NK-92 treated with Interleukin-12 subunit alpha and Interleukin-12 subunit beta, amount 100 ng/mL, for 24 hours (cell line): ENCODE data around the gene ERH.
"Not testable (repeated sequence)": the region's sequence is repeated elsewhere in the genome, so short reads cannot be mapped to it uniquely, and the experiment has no call there.

Experiments
- DNase-seq: peaks from one replicate; lab custom pipeline; 2025; lab: John Stamatoyannopoulos, UW

ERH gene

DNA sequence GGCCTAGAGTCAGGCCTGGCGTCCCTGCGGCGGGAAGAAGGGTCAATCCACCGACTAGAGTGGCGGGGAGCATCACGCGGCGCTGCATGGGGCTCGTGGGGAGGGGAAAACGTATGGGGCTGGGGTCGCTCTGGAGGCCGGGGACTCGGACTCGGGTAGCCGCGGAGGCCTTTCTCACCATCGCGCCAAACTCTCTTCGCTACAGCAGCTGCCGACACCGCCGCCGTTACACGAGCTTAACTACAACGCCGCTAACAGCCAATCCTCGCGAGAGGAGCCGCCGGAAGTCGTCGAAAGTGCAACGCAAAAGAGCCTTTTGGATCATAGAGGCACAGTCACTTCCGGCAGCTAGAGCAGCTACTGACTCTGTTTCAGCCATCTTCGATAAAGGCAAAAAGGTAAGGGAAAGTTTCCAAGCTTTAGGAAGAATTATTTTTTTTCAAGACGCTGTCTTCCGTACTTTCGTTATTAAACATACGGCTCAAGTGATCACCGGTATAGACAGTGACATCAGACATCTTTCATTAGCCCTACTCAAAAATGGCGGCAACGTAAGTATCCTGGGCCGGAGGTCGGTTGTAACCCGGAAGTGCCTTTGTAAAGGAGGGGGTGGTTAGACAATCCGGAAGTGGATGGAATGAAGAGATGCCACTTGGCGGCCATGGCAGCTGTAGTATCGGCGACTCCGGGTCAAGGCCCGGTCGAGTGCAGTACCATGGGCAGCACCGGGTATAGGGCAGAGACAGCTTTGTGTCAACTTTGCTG is at the start of gene ERH, which contains the start of gene SLC39A9:
TSS of gene ERH (minus strand) at position 247 of the 765 bp plus-strand sequence. CDS start at position 181, 66 bp downstream.
TSS of gene SLC39A9 (plus strand) at position 640 of the 765 bp plus-strand sequence. CDS start 678 bp downstream, outside the sequence.
- peak; percentile 89 for DNase-seq

- no peak for DNase-seq
Measured at GRCh38 chr14:69443296-69443805, 45.3 kb upstream of the ERH start.

- DNase-seq, result no peak
Measured at GRCh38 chr14:69441948-69442347, 43.8 kb upstream of the ERH start.

DNA sequence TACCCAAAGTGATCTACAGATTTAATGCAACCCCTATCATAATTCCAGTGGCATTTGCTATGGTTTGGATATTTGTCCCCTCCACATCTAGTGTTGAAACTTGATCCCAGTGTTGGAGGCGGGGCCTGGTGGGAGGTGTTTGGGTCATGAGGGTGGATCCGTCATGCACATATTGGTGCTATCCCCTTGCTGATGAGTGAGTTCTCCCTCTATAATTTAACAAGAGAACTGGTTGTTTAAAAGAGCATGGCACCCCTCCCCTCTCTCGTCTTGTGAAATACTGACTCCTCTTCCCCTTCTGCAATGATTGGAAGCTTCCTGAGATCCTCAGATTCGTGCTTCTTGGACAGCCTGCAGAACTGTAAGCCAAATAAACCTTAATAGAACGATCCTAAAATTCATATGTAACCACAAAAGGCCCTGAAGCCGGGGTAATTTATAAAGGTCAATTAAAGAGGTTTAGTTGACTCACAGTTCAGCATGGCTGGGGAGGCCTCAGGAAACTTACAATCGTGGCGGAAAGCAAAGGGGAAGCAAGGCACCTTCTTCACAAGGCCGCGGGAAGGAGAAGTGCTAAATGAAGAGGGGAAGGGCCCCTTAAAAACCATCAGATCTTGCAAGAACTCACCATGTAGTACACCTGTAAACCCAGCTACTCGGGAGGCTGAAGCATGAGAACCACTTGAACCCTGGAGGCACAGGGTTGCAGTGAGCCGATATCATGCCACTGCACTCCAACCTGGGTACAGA is 41.6 kb upstream of the ERH start:
- DNase-seq, result no peak

GRCh38 chr14:69432364-69432763 is 34.3 kb upstream of the ERH start:
- no peak for DNase-seq

DNA sequence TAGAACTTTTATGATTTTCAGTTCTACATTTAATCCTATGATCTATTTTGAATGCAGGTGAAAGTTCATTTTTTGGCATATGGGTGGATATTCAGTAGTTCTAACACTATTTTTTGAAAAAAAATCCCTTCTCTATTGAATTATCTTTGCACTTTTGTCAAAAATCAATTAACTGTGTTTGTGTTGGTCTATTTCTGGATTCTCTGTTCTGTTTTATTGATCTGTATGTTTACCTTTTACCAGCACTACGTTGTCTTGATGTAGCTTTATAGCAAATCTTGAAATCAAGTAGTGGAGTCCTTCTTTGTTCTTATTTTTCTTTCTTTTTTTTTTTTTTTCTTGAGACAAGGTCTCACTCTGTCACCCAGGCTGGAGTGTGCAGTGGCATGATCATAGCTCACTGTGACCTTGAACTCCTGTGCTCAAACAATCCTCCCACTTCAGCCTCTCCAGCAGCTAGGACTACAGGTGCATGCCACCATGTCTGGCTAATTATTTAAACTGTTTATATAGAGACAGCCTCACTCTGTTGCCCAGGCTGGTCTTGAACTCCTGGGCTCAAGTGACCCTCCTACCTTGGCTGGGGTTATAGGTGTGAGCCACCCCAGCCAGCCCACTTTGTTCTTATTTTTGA is 32.3 kb upstream of the ERH start:
- no peak for DNase-seq

DNA sequence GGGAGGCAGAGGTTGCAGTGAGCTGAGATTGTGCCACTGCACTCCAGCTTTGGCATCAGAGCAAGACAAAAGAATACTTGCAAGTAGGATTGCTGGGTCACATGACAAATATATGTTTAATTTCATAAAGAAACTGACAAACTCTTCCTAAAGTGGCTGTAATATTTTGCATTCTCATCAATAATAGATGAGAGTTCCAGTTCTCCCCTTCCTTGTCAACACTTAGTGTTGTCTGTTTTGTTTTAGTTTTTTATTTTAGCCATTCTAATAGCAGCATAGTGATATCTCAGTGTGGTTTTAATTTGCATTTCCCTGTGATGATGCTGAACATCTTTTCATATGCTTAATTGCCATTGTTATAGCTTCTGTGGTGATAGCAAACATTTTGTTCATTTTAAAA is 31.5 kb upstream of the ERH start:
- DNase-seq, result no peak

GRCh38 chr14:69428289-69428998 is 30.3 kb upstream of the ERH start:
- DNase-seq, result no peak

- no peak for DNase-seq
Measured at GRCh38 chr14:69427596-69427995, 29.5 kb upstream of the ERH start.

DNA sequence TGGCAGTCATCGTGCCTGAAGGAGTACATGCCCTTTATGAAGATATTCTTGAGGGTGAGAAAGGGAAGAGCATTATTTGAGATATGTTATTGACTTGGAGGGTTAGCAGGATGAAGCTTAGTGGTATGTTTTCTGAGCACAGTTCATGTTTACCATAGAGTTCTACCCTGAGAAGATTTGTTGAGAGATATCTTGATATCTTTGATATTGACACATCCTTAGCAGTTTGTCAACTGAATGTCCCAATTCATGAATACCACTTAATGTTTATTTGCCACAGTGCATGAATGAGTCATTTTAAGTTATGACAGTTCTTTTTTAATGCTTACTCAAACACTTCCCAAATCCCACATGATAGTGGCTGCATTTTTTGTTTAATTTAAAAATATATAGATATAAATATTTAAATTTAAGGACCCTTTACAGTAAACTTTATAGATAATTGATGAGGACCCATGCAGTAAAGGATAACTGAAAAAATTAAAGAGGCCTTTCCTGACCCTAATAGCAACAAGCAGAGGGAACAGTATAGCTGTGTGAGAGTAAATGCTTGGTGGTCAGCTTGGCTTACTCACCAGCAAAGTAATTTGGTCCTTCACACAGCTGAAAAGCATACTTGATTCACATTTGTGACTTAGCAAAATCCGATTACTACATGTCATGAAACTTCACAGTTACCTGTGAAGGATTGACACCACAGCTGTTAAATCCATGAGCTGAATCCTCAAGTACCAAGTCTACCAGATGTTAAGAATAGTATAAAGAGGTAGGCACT is 26.2 kb upstream of the ERH start:
- no peak for DNase-seq

DNA sequence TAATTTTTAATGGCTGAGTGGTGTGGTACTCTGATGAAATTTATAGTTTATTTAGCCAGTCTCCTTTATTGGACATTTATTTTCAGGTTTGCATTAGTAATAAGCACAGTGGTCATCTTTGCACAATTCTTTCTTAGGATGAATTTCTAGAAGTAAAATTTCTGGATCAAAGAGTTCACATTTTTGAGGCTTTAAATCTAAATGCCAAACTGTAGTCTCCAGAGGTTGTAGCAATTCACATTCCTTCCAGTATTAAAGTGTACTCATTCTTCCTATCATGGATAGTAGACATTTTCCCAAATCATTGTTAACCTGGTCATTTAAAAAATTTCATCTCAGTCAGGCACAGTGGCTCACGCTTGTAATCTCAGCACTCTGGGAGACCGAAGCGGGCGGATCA is 25.2 kb upstream of the ERH start:
- DNase-seq, result no peak

DNA sequence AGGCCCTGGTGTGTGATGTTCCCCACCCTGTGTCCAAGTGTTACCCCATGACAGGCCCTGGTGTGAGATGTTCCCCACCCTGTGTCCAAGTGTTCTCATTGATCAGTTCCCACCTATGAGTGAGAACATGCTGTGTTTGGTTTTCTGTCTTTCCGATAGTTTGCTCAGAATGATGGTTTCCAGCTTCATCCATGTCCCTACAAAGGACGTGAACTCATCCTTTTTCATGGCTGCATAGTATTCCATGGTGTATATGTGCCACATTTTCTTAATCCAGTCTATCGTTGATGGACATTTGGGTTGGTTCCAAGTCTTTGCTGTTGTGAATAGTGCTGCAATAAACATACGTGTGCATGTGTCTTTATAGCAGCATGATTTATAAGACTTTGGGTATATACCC is 18.0 kb upstream of the ERH start:
- DNase-seq, result not testable (repeated sequence)

DNA sequence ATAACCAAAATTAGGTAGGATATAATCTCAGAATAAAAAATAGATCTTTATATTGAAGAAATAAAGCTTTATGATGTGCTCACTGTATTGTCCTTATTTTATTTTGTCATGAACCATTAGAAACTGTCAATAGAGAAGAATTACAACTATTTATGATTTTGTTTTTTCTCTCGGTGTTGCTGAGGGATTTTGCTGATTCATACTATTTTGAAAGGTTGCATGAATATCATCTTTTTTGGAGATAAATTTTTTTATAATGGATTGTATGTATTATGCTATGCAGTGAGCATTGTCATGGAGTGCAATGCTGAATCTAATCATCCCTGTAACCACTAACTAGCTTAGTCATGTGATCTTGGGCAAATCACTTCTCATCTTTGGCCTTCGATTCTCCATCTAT is 15.4 kb upstream of the ERH start:
- no peak for DNase-seq

DNA sequence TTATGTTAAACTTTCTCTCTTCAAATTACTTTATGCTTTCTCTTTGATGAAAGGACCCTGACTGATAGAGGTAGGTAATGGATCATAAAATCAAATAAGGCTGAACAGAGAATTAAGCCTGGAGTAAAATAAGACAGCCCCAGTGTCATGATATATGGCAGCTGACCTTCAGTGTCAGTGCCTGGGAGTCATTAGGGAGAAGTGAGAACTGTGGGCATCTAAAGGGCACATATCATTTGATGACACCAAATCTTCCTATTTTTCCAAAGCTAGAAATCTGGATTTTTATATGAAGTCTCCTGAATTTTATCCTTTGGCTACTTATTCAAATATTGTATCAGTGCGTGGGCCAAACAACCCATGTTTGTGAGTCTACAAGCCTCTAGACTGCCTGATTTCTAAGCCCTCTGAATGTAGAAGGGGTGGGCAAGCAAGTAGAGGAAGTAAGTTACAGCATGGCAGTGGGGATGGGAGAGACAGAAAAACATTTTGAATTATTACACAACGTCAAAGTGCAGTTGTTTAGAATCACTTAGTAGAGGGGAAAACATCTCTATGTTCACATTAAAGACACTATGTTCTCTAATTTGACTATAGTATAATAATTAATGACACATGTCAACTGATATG is 10.3 kb upstream of the ERH start:
- DNase-seq, result no peak

GRCh38 chr14:69405762-69406161 is 7.7 kb upstream of the ERH start:
- no peak for DNase-seq

- no peak for DNase-seq
Measured at GRCh38 chr14:69404883-69405282, 6.8 kb upstream of the ERH start.

DNA sequence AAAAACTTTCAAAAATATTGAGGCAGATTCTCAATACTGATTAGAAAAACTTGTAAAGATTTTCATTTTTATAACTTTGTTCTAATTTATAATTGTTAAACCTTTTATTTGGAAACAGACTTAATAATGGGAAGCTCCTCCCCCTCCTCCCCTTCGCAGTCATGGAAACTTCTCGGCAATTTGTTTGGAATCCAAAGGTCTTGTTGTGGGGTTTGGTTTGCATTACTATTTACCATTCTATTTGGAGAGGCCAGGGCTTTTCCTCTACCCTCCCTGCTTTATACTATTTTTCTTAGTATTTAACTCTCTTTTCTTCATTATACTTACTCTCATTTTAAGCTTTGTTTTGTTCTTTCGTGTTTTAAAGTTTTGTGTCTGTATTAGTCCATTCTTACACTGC is 6.4 kb upstream of the ERH start:
- no peak for DNase-seq

DNA sequence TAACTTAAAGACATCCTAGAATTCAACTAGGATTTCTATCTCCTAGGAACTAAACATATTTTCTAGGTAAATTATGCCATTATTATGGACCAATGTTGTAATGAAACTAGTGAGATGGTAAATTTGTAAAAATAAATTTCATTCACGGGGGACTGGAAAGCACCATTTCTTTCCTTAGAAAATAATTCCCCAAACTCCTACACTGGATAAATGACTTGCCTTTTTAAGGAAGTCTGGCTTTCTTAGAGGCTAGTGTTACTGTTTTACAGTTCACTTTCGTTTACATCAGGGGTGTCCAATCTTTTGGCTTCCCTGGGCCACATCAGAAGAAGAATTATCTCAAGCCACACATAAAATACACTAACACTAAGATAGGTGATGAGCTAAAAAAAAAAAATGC is 3.7 kb upstream of the ERH start:
- no peak for DNase-seq

DNA sequence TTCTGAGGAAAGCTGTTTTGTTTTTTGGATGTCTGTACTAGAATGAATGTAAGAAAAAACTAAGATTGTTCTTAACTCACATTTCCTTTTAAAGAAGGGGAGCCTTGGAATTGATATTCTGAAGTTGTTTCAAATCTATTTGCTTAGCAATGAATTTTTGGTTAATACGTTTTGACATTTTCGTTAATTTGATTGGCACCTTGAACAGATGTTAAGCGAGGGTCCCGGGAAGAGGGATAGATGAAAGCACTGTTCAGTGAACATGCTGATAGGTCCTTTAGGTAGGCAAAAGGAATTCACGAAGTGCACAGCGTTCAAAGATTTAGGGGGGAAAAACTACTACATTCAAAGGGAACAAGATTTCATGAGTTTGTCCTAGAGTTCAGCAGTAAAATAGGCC is 2.1 kb upstream of the ERH start:
- no peak for DNase-seq

DNA sequence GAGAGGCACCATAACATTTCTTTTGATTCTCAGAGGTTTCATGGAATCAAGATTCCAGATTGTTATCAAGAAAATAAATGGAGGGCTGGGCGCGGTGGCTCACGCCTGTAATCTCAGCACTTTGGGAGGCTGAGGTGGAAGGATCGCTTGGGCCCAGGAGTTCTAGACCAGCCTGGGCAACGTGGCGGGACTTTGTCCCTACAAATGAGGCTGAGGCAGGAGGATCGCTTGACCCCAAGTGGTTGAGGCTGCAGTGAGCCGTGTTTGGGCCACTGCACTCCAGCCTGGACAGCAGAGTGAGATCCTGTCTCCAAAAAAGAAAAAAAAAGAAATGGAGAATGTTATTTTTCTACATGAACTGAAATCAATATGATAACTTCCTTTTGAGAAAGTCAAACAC is 1.7 kb upstream of the ERH start:
- DNase-seq, result no peak

GRCh38 chr14:69398818-69399210 is 715 bp upstream of the ERH start:
- DNase-seq, result no peak
